HUDEP-2 (cell line): ENCODE data around the gene C19orf44.

ENCODE experiments used
- DNase-seq, 76 experiments: peaks; one replicate each; lab custom pipeline; 2025; ENCODE audit not compliant: unreplicated experiment in 76 of 76; lab: John Stamatoyannopoulos, UW

Gene C19orf44

GRCh38 chr19:16569609-16570320 lies 73.6 kb downstream of the C19orf44 start:
- DNase-seq, result no peak
